Endodermal cell (in vitro differentiated cells): ENCODE measurements around the gene TAB2. TPM values are rescaled to one million over a fixed set of nuclear protein-coding genes. Genes with fewer than 3 reads are reported as not detected.

ENCODE experiments used
- DNase-seq: peaks from one replicate; pipeline ENCODE4 v3.0.0-alpha.2; 2017
- H3K27ac ChIP-seq: 2 replicates; pipeline ENCODE4 v1.5.1; 2013; ENCODE audit warnings: mild to moderate bottlenecking, low read depth, low read length, moderate library complexity
- H3K27me3 ChIP-seq: 2 replicates; pipeline ENCODE4 v1.6.1; 2013; ENCODE audit warnings: mild to moderate bottlenecking, low read length, moderate library complexity; ENCODE audit not compliant: insufficient read depth, control insufficient read depth, poor library complexity, severe bottlenecking
- H3K36me3 ChIP-seq: 2 replicates; pipeline ENCODE4 v1.7.0; 2013; ENCODE audit warnings: mild to moderate bottlenecking, low read length, moderate library complexity; ENCODE audit not compliant: control insufficient read depth, insufficient read depth
- H3K4me1 ChIP-seq: one replicate; pipeline ENCODE4 v1.7.0; 2013; ENCODE audit warnings: low read length; ENCODE audit not compliant: control insufficient read depth, insufficient read depth
- H3K4me3 ChIP-seq: 2 replicates; pipeline ENCODE4 v1.5.1; 2013; ENCODE audit warnings: mild to moderate bottlenecking, low read length, moderate library complexity
- H3K9ac ChIP-seq: 2 replicates; pipeline ENCODE4 v1.6.1; 2013; ENCODE audit warnings: mild to moderate bottlenecking, low read length, moderate library complexity; ENCODE audit not compliant: poor library complexity, severe bottlenecking; ENCODE audit errors: extremely low read depth
- H3K9me3 ChIP-seq: 2 replicates; pipeline ENCODE4 v1.6.1; 2013; ENCODE audit warnings: mild to moderate bottlenecking, low read length, moderate library complexity; ENCODE audit not compliant: control insufficient read depth
- H3K27ac Mint-ChIP-seq: 2 replicates; pipeline ENCODE4 v1.8.0; 2020; ENCODE audit warnings: mixed read lengths
- H3K27me3 Mint-ChIP-seq: 2 replicates; pipeline ENCODE4 v1.8.0; 2021; ENCODE audit warnings: mild to moderate bottlenecking, mixed read lengths; ENCODE audit not compliant: insufficient read depth
- H3K36me3 Mint-ChIP-seq: 2 replicates; pipeline ENCODE4 v1.8.0; 2020; ENCODE audit warnings: low read depth, mixed read lengths
- H3K4me1 Mint-ChIP-seq: 2 replicates; pipeline ENCODE4 v1.8.0; 2020; ENCODE audit warnings: mixed read lengths
- H3K4me3 Mint-ChIP-seq: 2 replicates; pipeline ENCODE4 v1.8.0; 2020; ENCODE audit warnings: mild to moderate bottlenecking, moderate library complexity, mixed read lengths
- H3K9me3 Mint-ChIP-seq: 2 replicates; pipeline ENCODE4 v1.8.0; 2020; ENCODE audit warnings: mild to moderate bottlenecking, mixed read lengths
- CTCF ChIP-seq: fragments of 200-600 bp; sonication (generic); conservative IDR thresholded peaks from 2 replicates; pipeline ENCODE4 v1.5.0; 2021; ENCODE audit warnings: antibody characterized with exemption, mild to moderate bottlenecking
- WGBS, 2 experiments: methylation state at CpG; one replicate each; pipeline versions ENCODE4 v1.1.5 to v1.1.7; 2013; ENCODE audit warnings: missing lambda C conversion rate in 2 of 2, mixed read lengths in 1 of 2; ENCODE audit not compliant: insufficient coverage in 1 of 2, insufficient read length in 1 of 2; 5-methylcytosine and 5-hydroxymethylcytosine counted together
- total RNA-seq, 2 donors: library from RNA; stranded (reverse); fragmentation: NEBNext Ultra II Directional in 1 of 2; extraction: Animal tissue kit (Norgen Biotek cat#: 25700) in 1 of 2; gene quantifications; 2 replicates in 1 of 2; 3 replicates in 1 of 2; pipeline ENCODE4 v1.2.1, GENCODE V29; 2021

The TAB2 gene
- total RNA-seq, 2 donors from 2014 or later, result 51.1 to 54.8 TPM

GRCh38 chr6:149303468-149303867 is 14.0 kb upstream of the TAB2 start:
- H3K27ac Mint-ChIP-seq, result no peak overlapping the region
- no peak overlapping the region for H3K4me3 Mint-ChIP-seq
- no peaks in the 10 kb centered on the region for H3K27me3 Mint-ChIP-seq

GRCh38 chr6:149305372-149305771 is 12.1 kb upstream of the TAB2 start:
- no peak overlapping the region for H3K27ac Mint-ChIP-seq
- no peak overlapping the region for H3K4me3 Mint-ChIP-seq
- 86% methylated on average over 3 of the region's 3 CpGs; no CpG with 5 or more reads in 1 of the 2 experiments for whole genome bisulfite sequencing, 2 experiments
- Histone ChIP-seq H3K9ac (no peak overlapping the region), H3K27ac (no peak overlapping the region), H3K36me3 (no peaks in the 10 kb centered on the region), H3K4me3 (no peak overlapping the region), H3K4me1 (no peaks in the 10 kb centered on the region), H3K9me3 (no peaks in the 10 kb centered on the region), H3K27me3 (no peaks in the 10 kb centered on the region)
- no peaks in the 10 kb centered on the region for H3K27me3 Mint-ChIP-seq
- H3K36me3 Mint-ChIP-seq, result no peaks in the 10 kb centered on the region
- no peak for DNase-seq
- no peaks in the 10 kb centered on the region for H3K9me3 Mint-ChIP-seq
- no peaks in the 10 kb centered on the region for H3K4me1 Mint-ChIP-seq
- TF ChIP-seq CTCF, result no peak

More at GRCh38 chr6:149303468-149303867, 14.0 kb upstream of the TAB2 start:
- no peaks in the 10 kb centered on the region for H3K36me3 ChIP-seq
- H3K4me1 ChIP-seq, result no peaks in the 10 kb centered on the region
- no peaks in the 10 kb centered on the region for H3K9me3 ChIP-seq
- no peak for DNase-seq
- 92 to 100% methylated on average over 1 of the region's 1 CpG for WGBS, 2 experiments
- H3K27ac ChIP-seq, result no peak overlapping the region
- Mint-ChIP-seq H3K9me3 (no peaks in the 10 kb centered on the region), H3K4me1 (no peaks in the 10 kb centered on the region), H3K36me3 (no peaks in the 10 kb centered on the region)
- TF ChIP-seq CTCF, result no peak
- no peak overlapping the region for H3K9ac ChIP-seq
- no peak overlapping the region for H3K4me3 ChIP-seq
- H3K27me3 ChIP-seq, result no peaks in the 10 kb centered on the region

- H3K4me1 Mint-ChIP-seq, result no peaks in the 10 kb centered on the region
- no peaks in the 10 kb centered on the region for H3K4me1 ChIP-seq
- H3K9ac ChIP-seq, result no peak overlapping the region
- DNase-seq, result no peak
- no peak overlapping the region for H3K27ac Mint-ChIP-seq
- H3K27me3 Mint-ChIP-seq, result no peaks in the 10 kb centered on the region
- no peaks in the 10 kb centered on the region for H3K27me3 ChIP-seq
- H3K27ac ChIP-seq, result peak overlapping the region; percentile 36
- H3K36me3 ChIP-seq, result no peaks in the 10 kb centered on the region
- H3K4me3 Mint-ChIP-seq, result no peak overlapping the region
- H3K4me3 ChIP-seq, result no peak overlapping the region
- no peaks in the 10 kb centered on the region for H3K9me3 ChIP-seq
- no peaks in the 10 kb centered on the region for H3K9me3 Mint-ChIP-seq
- no peaks in the 10 kb centered on the region for H3K36me3 Mint-ChIP-seq
- TF ChIP-seq CTCF, result no peak
- 77 to 83% methylated on average over 1 to 3 of the region's 3 CpGs for WGBS, 2 experiments
These were observed 10.5 kb upstream of the TAB2 start for GRCh38 chr6:149306967-149307366.
